ENCODE measurements around the gene SLC49A3. TPM values are rescaled to one million over a fixed set of nuclear protein-coding genes. Genes with fewer than 3 reads are reported as not detected.
A peak's percentile ranks its signal among the peaks of the same experiment; 100 is the strongest.

The SLC49A3 gene
- total and polyA plus RNA-seq, 2 of the 8 experiments (the other 6 are each of a cell fraction or from before 2014, with no cell fraction given): 5.0 to 8.8 TPM

GRCh38 chr4:675980-676870, 12.7 kb downstream of the SLC49A3 start:
- no peak overlapping the region for H2AK5ac ChIP-seq (ENCODE audit: low read depth, low read length)
- no peak overlapping the region for H3K18ac ChIP-seq (ENCODE audit: extremely low read depth, low read length)
- no peak overlapping the region for H2AFZ ChIP-seq (ENCODE audit: low read length)
- H2BK12ac ChIP-seq (ENCODE audit: low read depth, low read length): no peak overlapping the region
- peaks cover 8 to 19% (median 13%) of the 10 kb centered on the region in 4 experiments for H3K36me3 ChIP-seq (ENCODE audit: control insufficient read depth in 2 of 4, insufficient read depth in 4 of 4, low read length in 3 of 4)
- no peak overlapping the region for H2BK120ac ChIP-seq (replicated peaks; ENCODE audit: low read depth, low read length)
- peaks cover 7% of the 10 kb centered on the region; the same call in 1 of the 2 replicates for H3K79me1 ChIP-seq (ENCODE audit: low read depth, low read length)
- 90% methylated on average over 19 of the region's 19 CpGs; no CpG with 5 or more reads in 1 of the 2 experiments for WGBS, 2 experiments (ENCODE audit: extremely low coverage in 1 of 2, insufficient coverage in 1 of 2, insufficient read length in 1 of 2, insufficient replicate concordance in 2 of 2, low coverage in 1 of 2, low lambda C conversion rate in 2 of 2, missing lambda C conversion rate in 1 of 2)
- no peak overlapping the region for H2BK20ac ChIP-seq (ENCODE audit: low read length)
- H3K9me3 ChIP-seq (ENCODE audit: insufficient read depth in 2 of 2, low read depth in 1 of 2, low read length in 1 of 2): no peaks in the 10 kb centered on the region
- peaks cover 12% of the 10 kb centered on the region; the same call in 1 of the 2 replicates for H3K23me2 ChIP-seq (ENCODE audit: low read depth, low read length)
- no peak overlapping the region for H3K56ac ChIP-seq (replicated peaks; ENCODE audit: insufficient read length, low read depth, low read length)
- no peak overlapping the region for H3K14ac ChIP-seq (ENCODE audit: insufficient read length)
- ChIA-PET POLR2A (ENCODE audit: partially characterized antibody) (interaction anchor here (0.7 to 5.6 kb wide), 7 partner anchors 8 to 74 kb away, joined by 3 to 25 read pairs (median 3); no protein-coding TSS in a partner anchor), CTCF (ENCODE audit: partially characterized antibody) (interaction anchor here (1.0 to 3.4 kb wide), 5 partner anchors 8 to 73 kb away, joined by 3 to 20 read pairs (median 6); no protein-coding TSS in a partner anchor)
- H2BK15ac ChIP-seq (ENCODE audit: low read length): no peak overlapping the region
- no peaks in the 10 kb centered on the region; a peak in 2 of 7 replicates for H3K27me3 ChIP-seq (replicated peaks in 1 of 4; ENCODE audit: control insufficient read depth in 3 of 4, extremely low read depth in 1 of 4, insufficient read depth in 3 of 4, low read length in 3 of 4)
- H3K4me2 ChIP-seq (ENCODE audit: insufficient read depth in 1 of 2, low read depth in 2 of 2, low read length in 2 of 2): no peak overlapping the region
- peak overlapping the region; percentile 72 for H4K8ac ChIP-seq (ENCODE audit: extremely low read depth, insufficient read depth, low read length)
- peaks cover 3 to 13% (median 6%) of the 10 kb centered on the region in 4 experiments; a peak in 6 of 7 replicates for H3K4me1 ChIP-seq (replicated peaks in 1 of 4; ENCODE audit: control insufficient read depth in 3 of 4, insufficient read depth in 4 of 4, low read length in 3 of 4)
- H4K5ac ChIP-seq (ENCODE audit: insufficient read length, low read depth, low read length): no peak overlapping the region
- no peak overlapping the region for H3K9ac ChIP-seq (replicated peaks in 1 of 4; ENCODE audit: extremely low read depth in 1 of 4, low read depth in 3 of 4, low read length in 3 of 4)
- no peak for DNase-seq (ENCODE audit: low read depth in 1 of 2, low spot score in 2 of 2)
- FAIRE-seq: no peak
- H4K20me1 ChIP-seq (replicated peaks in 1 of 2; ENCODE audit: control insufficient read depth in 1 of 2, insufficient read depth in 2 of 2, low read length in 2 of 2): peaks cover 3 to 12% of the 10 kb centered on the region in 2 experiments
- no peak overlapping the region for H3K23ac ChIP-seq (ENCODE audit: insufficient read length)
- no peak overlapping the region for H3K27ac ChIP-seq (ENCODE audit: low read depth, low read length)
- H3K4me3 ChIP-seq (ENCODE audit: extremely low read depth in 1 of 4, insufficient read depth in 2 of 4, low read depth in 3 of 4, low read length in 4 of 4): no peak overlapping the region
- H2BK5ac ChIP-seq (ENCODE audit: low read depth, low read length): no peak overlapping the region
- no peak overlapping the region for H4K91ac ChIP-seq (replicated peaks; ENCODE audit: insufficient read length, low read length)
- no peak overlapping the region for H3K4ac ChIP-seq (replicated peaks; ENCODE audit: insufficient read length, low read depth, low read length)
- H3K79me2 ChIP-seq (ENCODE audit: control insufficient read depth in 1 of 2, insufficient read depth in 2 of 2, low read length in 2 of 2): peaks cover 0 to 7% of the 10 kb centered on the region in 2 experiments; a peak in 2 of 4 replicates
- TF ChIP-seq TCF12 (IDR thresholded peaks at IDR 0.05; ENCODE audit: low read depth, low read length) (no peak), PHF8 (conservative IDR thresholded peaks at IDR 0.05; ENCODE audit: low read depth, low read length) (no peak), E2F6 (IDR thresholded peaks at IDR 0.05) (no peak)

All from H1 (cell line).